Ascending aorta (tissue), 2 donors: ENCODE results near the gene WDHD1. TPM values are rescaled to one million over a fixed set of nuclear protein-coding genes. Genes with fewer than 3 reads are reported as not detected.

Experiments
- DNase-seq, 2 donors: peaks; one replicate each; pipeline ENCODE4 v3.0.0-alpha.2; 2019; ENCODE audit warnings: low spot score in 2 of 2
- H3K27ac ChIP-seq, 2 donors: fragments of 200-600 bp; sonication (generic); one replicate each; pipeline ENCODE4 v1.5.1; 2016 to 2017; ENCODE audit warnings: mild to moderate bottlenecking in 1 of 2
- H3K27me3 ChIP-seq: fragments of 200-600 bp; sonication (generic); one replicate; pipeline ENCODE4 v1.5.1; 2017
- H3K36me3 ChIP-seq, 2 donors: fragments of 200-600 bp; sonication (generic); one replicate each; pipeline ENCODE4 v1.5.1; 2016
- H3K4me1 ChIP-seq, 2 donors: fragments of 200-600 bp; sonication (generic); one replicate each; pipeline ENCODE4 v1.5.1; 2016 to 2017; ENCODE audit warnings: mild to moderate bottlenecking in 1 of 2
- H3K4me3 ChIP-seq, 2 donors: fragments of 200-600 bp; sonication (generic); one replicate each; pipeline ENCODE4 v1.5.1; 2016 to 2017; ENCODE audit warnings: mild to moderate bottlenecking in 1 of 2
- H3K9me3 ChIP-seq, 2 donors: fragments of 200-600 bp; sonication (generic); one replicate each; pipeline ENCODE4 v1.5.1; 2016
- intact Hi-C: fragments of 100-400 bp; cut with DNase I; formaldehyde crosslinking; loops from one replicate; pipeline ENCODE4 v1.15.1; 2023
- total RNA-seq: library from RNA; depleted of rRNA; stranded (reverse); fragments of >200 nt; gene quantifications from one replicate; pipeline ENCODE4 v1.1.0, GENCODE V29; 2016
- TF ChIP-seq, protein P1 (sequence below), 3 experiments: fragments of 200-600 bp in 2 of 3; fragments of 450-650 bp in 1 of 3; sonication (generic) in 2 of 3; IDR thresholded peaks; one replicate each; pipeline ENCODE4 v1.5.1; 2016 to 2019; ENCODE audit warnings: antibody characterized with exemption in 3 of 3, mild to moderate bottlenecking in 1 of 3, moderate library complexity in 1 of 3

Gene WDHD1
- total RNA-seq, 1 donor from 2014 or later, result 0.11 TPM

DNA sequence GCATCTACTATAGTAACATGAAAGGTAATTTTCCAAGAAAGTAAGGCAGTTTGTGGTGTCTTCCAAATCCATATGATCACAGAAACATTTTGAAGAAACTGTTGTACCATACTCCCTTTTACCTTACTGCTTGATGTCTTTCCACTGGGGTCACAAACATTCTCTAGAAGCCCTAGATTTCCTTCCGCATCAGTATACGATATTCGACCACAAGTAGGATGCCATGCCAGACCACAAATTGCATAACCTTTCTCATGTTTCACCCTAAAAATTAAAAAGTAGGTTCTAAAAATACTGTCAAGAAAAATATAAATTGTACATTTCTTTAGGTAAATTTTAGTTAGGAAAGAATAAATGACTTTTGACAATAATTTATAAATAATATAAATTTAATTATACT is 26.5 kb downstream of the WDHD1 start:
- intact Hi-C loops, result no loop called here
- no peaks in the 10 kb centered on the region for H3K27me3 ChIP-seq
- H3K4me3 ChIP-seq, result no peak overlapping the region
- no peak overlapping the region for H3K27ac ChIP-seq
- no peak for DNase-seq
- no peaks in the 10 kb centered on the region for H3K36me3 ChIP-seq
- H3K4me1 ChIP-seq, result no peaks in the 10 kb centered on the region
- H3K9me3 ChIP-seq, result no peaks in the 10 kb centered on the region
- TF ChIP-seq, protein P1, sequence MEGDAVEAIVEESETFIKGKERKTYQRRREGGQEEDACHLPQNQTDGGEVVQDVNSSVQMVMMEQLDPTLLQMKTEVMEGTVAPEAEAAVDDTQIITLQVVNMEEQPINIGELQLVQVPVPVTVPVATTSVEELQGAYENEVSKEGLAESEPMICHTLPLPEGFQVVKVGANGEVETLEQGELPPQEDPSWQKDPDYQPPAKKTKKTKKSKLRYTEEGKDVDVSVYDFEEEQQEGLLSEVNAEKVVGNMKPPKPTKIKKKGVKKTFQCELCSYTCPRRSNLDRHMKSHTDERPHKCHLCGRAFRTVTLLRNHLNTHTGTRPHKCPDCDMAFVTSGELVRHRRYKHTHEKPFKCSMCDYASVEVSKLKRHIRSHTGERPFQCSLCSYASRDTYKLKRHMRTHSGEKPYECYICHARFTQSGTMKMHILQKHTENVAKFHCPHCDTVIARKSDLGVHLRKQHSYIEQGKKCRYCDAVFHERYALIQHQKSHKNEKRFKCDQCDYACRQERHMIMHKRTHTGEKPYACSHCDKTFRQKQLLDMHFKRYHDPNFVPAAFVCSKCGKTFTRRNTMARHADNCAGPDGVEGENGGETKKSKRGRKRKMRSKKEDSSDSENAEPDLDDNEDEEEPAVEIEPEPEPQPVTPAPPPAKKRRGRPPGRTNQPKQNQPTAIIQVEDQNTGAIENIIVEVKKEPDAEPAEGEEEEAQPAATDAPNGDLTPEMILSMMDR (IDR thresholded peaks at IDR 0.05), result no peak

DNA sequence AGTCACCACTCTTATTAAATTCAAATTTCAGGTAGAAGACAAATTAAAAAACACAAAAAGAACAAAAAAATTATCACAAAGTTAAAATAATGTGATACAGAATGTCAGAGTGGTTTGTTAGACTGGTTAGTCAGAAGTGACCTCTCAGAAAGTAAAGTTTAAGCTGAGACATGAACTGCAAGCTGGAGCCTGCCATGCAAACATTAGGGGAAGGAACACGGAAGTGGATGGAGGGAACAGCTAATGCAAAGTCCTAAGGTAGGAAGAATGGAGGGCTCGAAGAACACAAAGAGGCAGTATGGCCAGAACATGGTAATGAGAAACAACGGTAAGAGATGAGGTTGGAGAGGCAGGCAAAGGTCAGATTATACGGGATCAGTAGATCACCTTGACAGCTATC is 41.7 kb downstream of the WDHD1 start:
- H3K27ac ChIP-seq, result no peak overlapping the region
- no peaks in the 10 kb centered on the region for H3K27me3 ChIP-seq
- H3K4me3 ChIP-seq, result no peak overlapping the region
- H3K36me3 ChIP-seq, result no peaks in the 10 kb centered on the region
- no peak for DNase-seq
- H3K4me1 ChIP-seq, result no peaks in the 10 kb centered on the region
- TF ChIP-seq, protein P1 (IDR thresholded peaks at IDR 0.05), result no peak
- H3K9me3 ChIP-seq, result no peaks in the 10 kb centered on the region
- intact Hi-C loops, result no loop called here

DNA sequence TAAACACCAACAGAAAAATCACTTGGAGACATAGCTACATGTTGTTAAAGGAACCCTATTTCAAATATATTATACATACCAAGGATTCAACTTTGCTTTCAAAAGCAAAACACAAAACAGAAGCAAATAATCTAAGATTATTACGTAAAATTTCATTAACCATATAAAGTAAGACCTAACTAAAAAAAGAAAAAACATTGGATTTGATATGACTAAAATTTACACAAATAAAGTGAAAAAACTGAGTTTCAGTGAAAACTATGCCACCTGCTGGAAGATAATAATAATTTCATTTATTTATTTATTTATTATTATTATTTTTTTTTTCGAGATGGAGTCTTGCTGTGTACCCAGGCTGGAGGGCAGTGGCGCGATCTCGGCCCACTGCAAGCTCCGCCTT is 45.2 kb downstream of the WDHD1 start:
- Histone ChIP-seq H3K27ac (no peak overlapping the region), H3K9me3 (no peaks in the 10 kb centered on the region), H3K4me1 (no peaks in the 10 kb centered on the region), H3K36me3 (no peaks in the 10 kb centered on the region), H3K27me3 (no peaks in the 10 kb centered on the region), H3K4me3 (no peak overlapping the region)
- no peak for DNase-seq
- intact Hi-C loops, result no loop called here
- TF ChIP-seq, protein P1 (IDR thresholded peaks at IDR 0.05), result peak in 2 of 3 experiments; percentile 21 to 30

DNA sequence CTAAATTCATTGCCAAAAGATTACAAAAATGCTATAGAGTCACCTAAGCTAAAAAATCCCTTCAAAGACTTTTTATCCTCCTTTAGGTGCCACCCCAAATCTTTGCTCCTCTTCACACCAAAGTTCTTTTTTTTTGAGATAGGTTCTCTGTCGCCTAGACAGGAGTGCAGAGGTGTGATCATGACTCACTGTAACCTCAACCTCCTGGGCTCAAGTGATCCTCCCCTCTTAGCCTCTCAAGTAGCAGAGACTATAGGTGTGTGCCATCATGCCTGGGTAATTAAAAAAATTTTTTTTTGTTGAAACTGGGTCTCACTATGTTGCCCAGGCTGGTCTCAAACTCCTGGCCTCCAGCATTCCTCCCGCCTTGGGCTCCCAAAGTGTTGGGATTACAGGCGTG is 47.9 kb downstream of the WDHD1 start:
- no peaks in the 10 kb centered on the region for H3K9me3 ChIP-seq
- H3K4me3 ChIP-seq, result no peak overlapping the region
- no peaks in the 10 kb centered on the region for H3K4me1 ChIP-seq
- no peaks in the 10 kb centered on the region for H3K27me3 ChIP-seq
- intact Hi-C loops, result no loop called here
- no peak overlapping the region for H3K27ac ChIP-seq
- DNase-seq, result no peak
- no peaks in the 10 kb centered on the region for H3K36me3 ChIP-seq
- TF ChIP-seq, protein P1 (IDR thresholded peaks at IDR 0.05), result no peak

DNA sequence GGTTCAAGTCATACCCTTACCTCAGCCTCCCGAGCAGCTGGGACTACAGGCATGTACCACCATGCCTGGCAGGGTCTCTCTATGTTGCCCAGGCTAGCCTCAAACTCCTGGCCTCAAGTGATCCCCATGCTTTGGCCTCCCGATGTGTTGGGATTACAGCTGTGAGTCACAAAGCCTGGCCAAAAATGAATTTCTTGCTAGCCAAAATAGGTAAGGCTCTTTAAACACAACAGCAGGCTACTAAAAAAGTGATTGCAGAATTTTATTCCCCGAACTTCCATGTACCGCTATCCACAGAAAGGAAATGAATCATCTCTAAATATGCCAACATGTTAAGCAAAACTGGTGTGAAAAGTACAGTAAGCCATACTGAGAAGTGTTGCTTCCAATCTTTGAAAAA is 50.6 kb downstream of the WDHD1 start:
- no peak for DNase-seq
- intact Hi-C loops, result no loop called here
- no peaks in the 10 kb centered on the region for H3K9me3 ChIP-seq
- no peaks in the 10 kb centered on the region for H3K4me1 ChIP-seq
- no peak overlapping the region for H3K27ac ChIP-seq
- H3K27me3 ChIP-seq, result no peaks in the 10 kb centered on the region
- TF ChIP-seq, protein P1 (IDR thresholded peaks at IDR 0.05), result no peak
- H3K36me3 ChIP-seq, result no peaks in the 10 kb centered on the region
- H3K4me3 ChIP-seq, result no peak overlapping the region

DNA sequence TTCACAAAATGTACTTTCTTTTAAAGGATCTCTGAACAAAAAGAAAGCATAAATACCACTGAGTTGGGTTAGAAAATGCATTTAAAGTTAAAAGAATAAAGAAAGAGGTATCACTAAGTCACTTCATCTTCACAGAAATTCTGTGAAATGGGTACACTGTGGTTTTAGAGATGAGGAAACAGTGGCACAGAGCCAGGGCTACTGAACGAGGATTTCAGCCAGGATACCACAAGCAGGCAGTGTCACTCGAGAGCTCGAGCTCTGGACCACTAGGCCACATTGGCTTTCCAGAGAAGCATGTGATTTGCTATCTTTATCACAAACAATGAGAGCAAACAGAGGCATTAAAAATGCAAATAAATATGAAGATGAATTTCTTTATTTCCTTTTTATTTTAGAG is 51.0 kb downstream of the WDHD1 start:
- no peaks in the 10 kb centered on the region for H3K4me1 ChIP-seq
- H3K27ac ChIP-seq, result no peak overlapping the region
- TF ChIP-seq, protein P1 (IDR thresholded peaks at IDR 0.05), result no peak
- no peak for DNase-seq
- intact Hi-C loops, result no loop called here
- no peaks in the 10 kb centered on the region for H3K9me3 ChIP-seq
- H3K36me3 ChIP-seq, result no peaks in the 10 kb centered on the region
- no peaks in the 10 kb centered on the region for H3K27me3 ChIP-seq
- H3K4me3 ChIP-seq, result no peak overlapping the region
